Measurements from ENCODE around the gene THTPA. TPM values are rescaled to one million over a fixed set of nuclear protein-coding genes. Genes with fewer than 3 reads are reported as not detected.

The THTPA gene
- total and polyA plus RNA-seq, 2 of the 13 experiments (the other 11 are each of a cell fraction or from before 2014, with no cell fraction given), result 7.4 to 8.7 TPM

DNA sequence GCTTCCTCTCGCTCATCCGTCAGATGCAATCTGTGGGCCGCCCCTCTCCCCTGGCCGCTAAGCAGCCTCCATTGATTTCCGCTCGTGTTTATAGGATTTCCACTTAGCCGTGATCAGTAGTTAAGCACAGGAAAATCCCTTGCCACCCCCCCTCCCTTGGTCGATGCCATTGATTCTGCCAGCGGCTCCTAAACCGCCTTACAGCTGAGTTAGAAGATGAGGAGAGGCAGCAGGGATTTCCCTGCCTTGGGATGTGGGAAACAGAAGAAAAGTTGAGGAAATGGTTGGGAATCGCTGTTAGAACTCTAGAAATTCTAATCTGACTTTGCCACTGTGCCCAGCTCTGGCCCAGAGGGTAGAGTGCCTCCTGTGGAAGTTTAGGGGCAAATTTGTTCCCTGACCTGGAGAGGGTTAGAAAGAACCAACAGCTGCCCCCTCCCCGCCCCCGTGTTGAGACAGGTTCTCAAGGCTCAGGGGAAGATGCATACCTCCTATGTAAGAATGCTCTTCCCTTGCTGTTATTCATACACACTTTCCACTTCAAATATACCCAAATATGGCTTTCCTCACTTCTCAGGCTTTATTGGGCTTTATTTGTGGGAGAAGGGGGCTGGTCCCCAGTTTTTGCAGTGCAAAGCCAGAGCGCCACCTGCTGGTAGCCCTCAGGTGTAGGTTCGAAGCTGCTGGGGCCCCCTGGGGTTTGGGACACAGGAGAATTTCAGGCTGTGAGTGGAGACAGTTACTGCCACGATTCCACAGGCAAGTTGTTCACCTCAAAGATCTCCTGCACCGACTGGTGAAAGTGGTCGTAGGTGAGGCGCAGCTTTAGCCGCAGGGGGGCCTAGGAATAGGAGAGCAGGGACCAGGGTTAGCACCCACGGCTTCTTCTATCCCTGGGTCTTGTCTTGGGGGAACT, 3.2 kb downstream of the THTPA start (continued):
- TF ChIP-seq, protein P1, sequence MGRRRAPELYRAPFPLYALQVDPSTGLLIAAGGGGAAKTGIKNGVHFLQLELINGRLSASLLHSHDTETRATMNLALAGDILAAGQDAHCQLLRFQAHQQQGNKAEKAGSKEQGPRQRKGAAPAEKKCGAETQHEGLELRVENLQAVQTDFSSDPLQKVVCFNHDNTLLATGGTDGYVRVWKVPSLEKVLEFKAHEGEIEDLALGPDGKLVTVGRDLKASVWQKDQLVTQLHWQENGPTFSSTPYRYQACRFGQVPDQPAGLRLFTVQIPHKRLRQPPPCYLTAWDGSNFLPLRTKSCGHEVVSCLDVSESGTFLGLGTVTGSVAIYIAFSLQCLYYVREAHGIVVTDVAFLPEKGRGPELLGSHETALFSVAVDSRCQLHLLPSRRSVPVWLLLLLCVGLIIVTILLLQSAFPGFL (CRISPR knock-in tag; IDR thresholded peaks at IDR 0.05), result no peak
- TF ChIP-seq PAX8 (CRISPR knock-in tag; IDR thresholded peaks at IDR 0.05; ENCODE audit: borderline replicate concordance) (no peak), SCMH1 (CRISPR knock-in tag; IDR thresholded peaks at IDR 0.05; ENCODE audit: borderline replicate concordance) (no peak), CCAR2 (optimal IDR thresholded peaks at IDR 0.05; ENCODE audit: low read depth, low read length) (no peak), SMYD3 (CRISPR knock-in tag; IDR thresholded peaks at IDR 0.05) (no peak), SMAD3 (CRISPR knock-in tag; IDR thresholded peaks at IDR 0.05) (peak; percentile 55; the same call in 1 of the 2 replicates), ZNF232 (CRISPR knock-in tag; IDR thresholded peaks at IDR 0.05; ENCODE audit: borderline replicate concordance) (peak; percentile 35; the same call in 1 of the 2 replicates), GPN1 (CRISPR knock-in tag; IDR thresholded peaks at IDR 0.05; ENCODE audit: borderline replicate concordance) (no peak), KIAA2018 (CRISPR knock-in tag; IDR thresholded peaks at IDR 0.05; ENCODE audit: borderline replicate concordance) (0 out of 2 replicates have a peak, but pooled peaks have one; percentile 51), ZNF761 (CRISPR knock-in tag; conservative IDR thresholded peaks at IDR 0.05) (no peak; the same call in 1 of the 2 replicates), LBX2 (CRISPR knock-in tag; IDR thresholded peaks at IDR 0.05; ENCODE audit: borderline replicate concordance) (no peak), SP1 (IDR thresholded peaks at IDR 0.05) (no peak), SP1 (CRISPR knock-in tag; IDR thresholded peaks at IDR 0.05) (no peak), MAFK (conservative IDR thresholded peaks at IDR 0.05 in 1 of 2, IDR thresholded peaks at IDR 0.05 in 1 of 2; ENCODE audit: low read length in 2 of 2) (no peak), BCLAF1 (IDR thresholded peaks at IDR 0.05) (no peak), ETV6 (CRISPR knock-in tag; conservative IDR thresholded peaks at IDR 0.05) (peak; percentile 26; the same call in 1 of the 2 replicates)

All from HepG2 (cell line).